AG09319 (cell line): ENCODE data around the gene UNC13C.

Experiments used
- DNase-seq: peaks from one replicate; pipeline ENCODE4 v3.0.0-alpha.2; 2010; ENCODE audit warnings: low read depth; ENCODE audit errors: extremely low read depth
- CTCF ChIP-seq: IDR thresholded peaks from 2 replicates; pipeline ENCODE4 v1.5.1; 2011; ENCODE audit warnings: low read depth, mild to moderate bottlenecking, inconsistent platforms, low read length, moderate library complexity

UNC13C gene

GRCh38 chr15:54149115-54149531, 170.9 kb downstream of the UNC13C start:
- no peak for DNase-seq
- no peak for TF ChIP-seq CTCF

- no peak for TF ChIP-seq CTCF
- no peak for DNase-seq
These were observed 172.0 kb downstream of the UNC13C start for GRCh38 chr15:54150255-54150654.

- no peak for DNase-seq
- TF ChIP-seq CTCF, result no peak
These were observed 180.8 kb downstream of the UNC13C start for GRCh38 chr15:54159012-54159411.

GRCh38 chr15:54187325-54187724, 209.1 kb downstream of the UNC13C start:
- TF ChIP-seq CTCF, result no peak
- DNase-seq, result no peak

GRCh38 chr15:54197995-54198394, 219.8 kb downstream of the UNC13C start:
- no peak for DNase-seq
- no peak for TF ChIP-seq CTCF

GRCh38 chr15:54206586-54207321, 228.5 kb downstream of the UNC13C start:
- no peak for TF ChIP-seq CTCF
- no peak for DNase-seq

- no peak for DNase-seq
- no peak for TF ChIP-seq CTCF
These were observed 230.5 kb downstream of the UNC13C start for GRCh38 chr15:54208786-54209185.
